NB4 (cell line): ENCODE measurements around the gene ASB10.
A peak's percentile ranks its signal among the peaks of the same experiment; 100 is the strongest.

Experiments used
- CTCF ChIP-seq: IDR thresholded peaks from one replicate; pipeline ENCODE4 v1.5.1; 2012; ENCODE audit warnings: low read depth, low read length
- MAX ChIP-seq: IDR thresholded peaks from 2 replicates; pipeline ENCODE4 v1.6.1; 2011; ENCODE audit warnings: low read depth, low read length
- MYC ChIP-seq: IDR thresholded peaks from 2 replicates; pipeline ENCODE4 v1.6.1; 2011; ENCODE audit warnings: low read depth, low read length
- POLR2A ChIP-seq: IDR thresholded peaks from 2 replicates; pipeline ENCODE4 v1.6.1; 2011; ENCODE audit warnings: mild to moderate bottlenecking; ENCODE audit not compliant: insufficient read length; ENCODE audit errors: extremely low read depth

- peak; percentile 74 for TF ChIP-seq POLR2A
- TF ChIP-seq CTCF, result no peak
- TF ChIP-seq MYC, result peak; percentile 95
- TF ChIP-seq MAX, result peak; percentile 83
These were observed 40.1 kb upstream of the ASB10 start, which contains the start of gene ABCF2 for GRCh38 chr7:151226875-151227782.
